ENCODE data around the gene ANXA11. TPM values are rescaled to one million over a fixed set of nuclear protein-coding genes. Genes with fewer than 3 reads are reported as not detected.

ANXA11 gene
- polyA plus RNA-seq, 1 donor from 2014 or later = not detected

- Histone ChIP-seq H3K9me2 (ENCODE audit: insufficient read depth, low read length) (no peaks in the 10 kb centered on the region), H2AFZ (ENCODE audit: low read depth, low read length) (no peak overlapping the region), H3F3A (ENCODE audit: insufficient read depth, low read length, poor library complexity, severe bottlenecking) (no peaks in the 10 kb centered on the region), H3K27me3 (ENCODE audit: insufficient read depth, low read depth, low read length) (no peaks in the 10 kb centered on the region), H3K9ac (ENCODE audit: low read length) (no peak overlapping the region), H3K27ac (ENCODE audit: low read length) (no peak overlapping the region), H3K9me3 (ENCODE audit: low read length) (no peaks in the 10 kb centered on the region), H3K36me3 (ENCODE audit: insufficient read depth, low read length) (no peaks in the 10 kb centered on the region), H4K20me1 (ENCODE audit: insufficient read depth) (no peaks in the 10 kb centered on the region), H3K4me2 (ENCODE audit: low read length) (no peak overlapping the region), H3K79me2 (replicated peaks; ENCODE audit: insufficient read depth, low read length) (no peaks in the 10 kb centered on the region), H3K4me3 (ENCODE audit: low read length) (no peak overlapping the region)
- TF ChIP-seq EP300 (conservative IDR thresholded peaks at IDR 0.05; ENCODE audit: poor library complexity, severe bottlenecking) (no peak), RAD21 (conservative IDR thresholded peaks at IDR 0.05) (peak; percentile 3), TAF1 (IDR thresholded peaks at IDR 0.05; ENCODE audit: low read depth) (no peak), POLR2AphosphoS5 (IDR thresholded peaks at IDR 0.05) (no peak), SMC3 (conservative IDR thresholded peaks at IDR 0.05; ENCODE audit: poor library complexity) (peak; percentile 48)
- TF ChIP-seq, protein P1, sequence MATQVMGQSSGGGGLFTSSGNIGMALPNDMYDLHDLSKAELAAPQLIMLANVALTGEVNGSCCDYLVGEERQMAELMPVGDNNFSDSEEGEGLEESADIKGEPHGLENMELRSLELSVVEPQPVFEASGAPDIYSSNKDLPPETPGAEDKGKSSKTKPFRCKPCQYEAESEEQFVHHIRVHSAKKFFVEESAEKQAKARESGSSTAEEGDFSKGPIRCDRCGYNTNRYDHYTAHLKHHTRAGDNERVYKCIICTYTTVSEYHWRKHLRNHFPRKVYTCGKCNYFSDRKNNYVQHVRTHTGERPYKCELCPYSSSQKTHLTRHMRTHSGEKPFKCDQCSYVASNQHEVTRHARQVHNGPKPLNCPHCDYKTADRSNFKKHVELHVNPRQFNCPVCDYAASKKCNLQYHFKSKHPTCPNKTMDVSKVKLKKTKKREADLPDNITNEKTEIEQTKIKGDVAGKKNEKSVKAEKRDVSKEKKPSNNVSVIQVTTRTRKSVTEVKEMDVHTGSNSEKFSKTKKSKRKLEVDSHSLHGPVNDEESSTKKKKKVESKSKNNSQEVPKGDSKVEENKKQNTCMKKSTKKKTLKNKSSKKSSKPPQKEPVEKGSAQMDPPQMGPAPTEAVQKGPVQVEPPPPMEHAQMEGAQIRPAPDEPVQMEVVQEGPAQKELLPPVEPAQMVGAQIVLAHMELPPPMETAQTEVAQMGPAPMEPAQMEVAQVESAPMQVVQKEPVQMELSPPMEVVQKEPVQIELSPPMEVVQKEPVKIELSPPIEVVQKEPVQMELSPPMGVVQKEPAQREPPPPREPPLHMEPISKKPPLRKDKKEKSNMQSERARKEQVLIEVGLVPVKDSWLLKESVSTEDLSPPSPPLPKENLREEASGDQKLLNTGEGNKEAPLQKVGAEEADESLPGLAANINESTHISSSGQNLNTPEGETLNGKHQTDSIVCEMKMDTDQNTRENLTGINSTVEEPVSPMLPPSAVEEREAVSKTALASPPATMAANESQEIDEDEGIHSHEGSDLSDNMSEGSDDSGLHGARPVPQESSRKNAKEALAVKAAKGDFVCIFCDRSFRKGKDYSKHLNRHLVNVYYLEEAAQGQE (IDR thresholded peaks at IDR 0.05; ENCODE audit: borderline replicate concordance) = no peak
- TF ChIP-seq, protein P2, sequence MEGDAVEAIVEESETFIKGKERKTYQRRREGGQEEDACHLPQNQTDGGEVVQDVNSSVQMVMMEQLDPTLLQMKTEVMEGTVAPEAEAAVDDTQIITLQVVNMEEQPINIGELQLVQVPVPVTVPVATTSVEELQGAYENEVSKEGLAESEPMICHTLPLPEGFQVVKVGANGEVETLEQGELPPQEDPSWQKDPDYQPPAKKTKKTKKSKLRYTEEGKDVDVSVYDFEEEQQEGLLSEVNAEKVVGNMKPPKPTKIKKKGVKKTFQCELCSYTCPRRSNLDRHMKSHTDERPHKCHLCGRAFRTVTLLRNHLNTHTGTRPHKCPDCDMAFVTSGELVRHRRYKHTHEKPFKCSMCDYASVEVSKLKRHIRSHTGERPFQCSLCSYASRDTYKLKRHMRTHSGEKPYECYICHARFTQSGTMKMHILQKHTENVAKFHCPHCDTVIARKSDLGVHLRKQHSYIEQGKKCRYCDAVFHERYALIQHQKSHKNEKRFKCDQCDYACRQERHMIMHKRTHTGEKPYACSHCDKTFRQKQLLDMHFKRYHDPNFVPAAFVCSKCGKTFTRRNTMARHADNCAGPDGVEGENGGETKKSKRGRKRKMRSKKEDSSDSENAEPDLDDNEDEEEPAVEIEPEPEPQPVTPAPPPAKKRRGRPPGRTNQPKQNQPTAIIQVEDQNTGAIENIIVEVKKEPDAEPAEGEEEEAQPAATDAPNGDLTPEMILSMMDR (IDR thresholded peaks at IDR 0.05; ENCODE audit: poor library complexity, severe bottlenecking) = peak; percentile 45
Measured at GRCh38 chr10:80144067-80144695, 61.2 kb downstream of the ANXA11 start.

DNA sequence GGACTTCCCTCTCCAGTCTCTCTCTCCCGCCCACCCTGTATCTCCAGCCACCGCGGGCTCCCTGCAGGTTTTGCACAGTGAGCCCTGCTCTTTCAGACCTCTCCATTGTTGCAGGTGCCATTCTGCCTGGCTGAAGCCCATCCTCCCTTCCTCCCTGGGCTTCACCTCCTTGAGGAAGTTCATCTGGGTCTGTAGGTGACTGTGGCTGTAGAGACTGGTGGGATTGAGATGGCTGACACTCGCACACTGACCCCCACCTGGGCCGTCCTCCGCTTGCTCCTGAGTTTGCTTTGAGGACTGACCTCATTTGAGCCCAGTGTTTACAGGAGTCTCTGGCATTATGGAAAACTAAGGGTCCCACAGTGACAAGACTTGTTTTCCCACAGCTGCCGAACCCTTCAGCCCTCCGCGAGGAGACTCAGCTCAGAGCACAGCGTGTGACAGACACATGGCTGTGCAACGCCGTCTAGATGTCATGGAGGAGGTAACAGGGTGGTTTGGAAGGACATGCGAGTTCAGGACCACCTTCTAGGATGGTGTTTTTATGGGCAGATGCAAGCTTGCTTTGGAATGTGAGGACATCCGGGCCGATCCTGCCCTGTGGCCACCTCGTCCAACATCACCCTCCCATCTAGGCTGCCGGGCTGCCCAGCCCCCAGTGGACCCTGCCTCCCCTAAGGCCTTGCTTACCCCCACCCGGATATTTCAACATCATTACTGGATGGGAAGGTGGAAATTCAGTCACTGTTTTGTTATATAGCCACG, 63.5 kb downstream of the ANXA11 start:
- Histone ChIP-seq H3K9me3 (ENCODE audit: low read length) (no peaks in the 10 kb centered on the region), H3K27me3 (ENCODE audit: insufficient read depth, low read depth, low read length) (no peaks in the 10 kb centered on the region), H3K9ac (ENCODE audit: low read length) (no peak overlapping the region), H4K20me1 (ENCODE audit: insufficient read depth) (no peaks in the 10 kb centered on the region), H3F3A (ENCODE audit: insufficient read depth, low read length, poor library complexity, severe bottlenecking) (no peaks in the 10 kb centered on the region), H3K27ac (ENCODE audit: low read length) (no peak overlapping the region), H3K4me2 (ENCODE audit: low read length) (no peak overlapping the region), H3K9me2 (ENCODE audit: insufficient read depth, low read length) (no peaks in the 10 kb centered on the region), H2AFZ (ENCODE audit: low read depth, low read length) (no peak overlapping the region), H3K4me3 (ENCODE audit: low read length) (no peak overlapping the region), H3K36me3 (ENCODE audit: insufficient read depth, low read length) (no peaks in the 10 kb centered on the region), H3K79me2 (replicated peaks; ENCODE audit: insufficient read depth, low read length) (no peaks in the 10 kb centered on the region)
- no peak for TF ChIP-seq EP300 (conservative IDR thresholded peaks at IDR 0.05; ENCODE audit: poor library complexity, severe bottlenecking)
- TF ChIP-seq SMC3 (conservative IDR thresholded peaks at IDR 0.05; ENCODE audit: poor library complexity) = no peak
- no peak for TF ChIP-seq EZH2 (IDR thresholded peaks at IDR 0.05; ENCODE audit: borderline replicate concordance, insufficient read depth, low read length, poor library complexity, severe bottlenecking)
- no peak for TF ChIP-seq MXI1 (conservative IDR thresholded peaks at IDR 0.05; ENCODE audit: poor library complexity, severe bottlenecking)
- no peak for TF ChIP-seq TAF1 (IDR thresholded peaks at IDR 0.05; ENCODE audit: low read depth)
- TF ChIP-seq RAD21 (conservative IDR thresholded peaks at IDR 0.05) = no peak
- TF ChIP-seq, protein P1 (IDR thresholded peaks at IDR 0.05; ENCODE audit: borderline replicate concordance) = no peak
- TF ChIP-seq, protein P2 (IDR thresholded peaks at IDR 0.05; ENCODE audit: poor library complexity, severe bottlenecking) = no peak
- TF ChIP-seq POLR2AphosphoS5 (IDR thresholded peaks at IDR 0.05) = no peak
